CD4-positive, alpha-beta T cell (primary cell): ENCODE data around the gene ADARB2. TPM values are rescaled to one million over a fixed set of nuclear protein-coding genes. Genes with fewer than 3 reads are reported as not detected.

Experiments
- ATAC-seq: fragments of 200-7000 bp; cut with Tn5 transposase; one replicate; pipeline ENCODE4 v1.10.0; 2022; ENCODE audit warnings: mild to moderate bottlenecking; ENCODE audit not compliant: poor library complexity
- CTCF ChIA-PET: fragments of 350-600 bp; sonication (Branson Sonifier 250); formaldehyde crosslinking; loops from one replicate; lab custom pipeline; 2021; ENCODE audit warnings: antibody characterized with exemption, inconsistent platforms; lab: Charles Lee
- POLR2A ChIA-PET: fragments of 350-600 bp; sonication (Branson Sonifier 250); formaldehyde crosslinking; loops from one replicate; lab custom pipeline; 2021; ENCODE audit warnings: antibody characterized with exemption, inconsistent platforms; lab: Charles Lee
- DNase-seq, 14 experiments: peaks; one replicate each; pipeline ENCODE4 v3.0.0-alpha.2; 2013 to 2020; ENCODE audit warnings: mixed read lengths in 2 of 14
- H3K27ac ChIP-seq, 2 donors: one replicate each; pipeline versions ENCODE4 v1.5.1 to v1.7.0; 2013; ENCODE audit warnings: low read length in 2 of 2, low read depth in 1 of 2, mild to moderate bottlenecking in 1 of 2
- H3K27me3 ChIP-seq, 2 experiments: 1 replicate in 1 of 2; 2 replicates in 1 of 2; pipeline versions ENCODE4 v1.6.1 to v1.7.0; 2013; ENCODE audit warnings: low read length in 2 of 2, control low read depth in 1 of 2, mild to moderate bottlenecking in 1 of 2, moderate library complexity in 1 of 2; ENCODE audit not compliant: insufficient read depth in 2 of 2, control insufficient read depth in 1 of 2
- H3K36me3 ChIP-seq: one replicate; pipeline ENCODE4 v1.6.1; 2013; ENCODE audit warnings: low read length, control low read depth; ENCODE audit not compliant: insufficient read depth
- H3K4me1 ChIP-seq: one replicate; pipeline ENCODE4 v1.6.1; 2013; ENCODE audit warnings: low read length, control low read depth; ENCODE audit not compliant: insufficient read depth
- H3K4me3 ChIP-seq: one replicate; pipeline ENCODE4 v1.5.1; 2013; ENCODE audit warnings: mild to moderate bottlenecking, low read length, moderate library complexity
- H3K9me3 ChIP-seq, 2 experiments: 1 replicate in 1 of 2; 2 replicates in 1 of 2; pipeline versions ENCODE4 v1.6.1 to v1.7.0; 2013; ENCODE audit warnings: low read length in 2 of 2, mild to moderate bottlenecking in 2 of 2, control low read depth in 1 of 2, moderate library complexity in 1 of 2; ENCODE audit not compliant: control insufficient read depth in 1 of 2, insufficient read depth in 1 of 2
- H3K27ac Mint-ChIP-seq: one replicate; pipeline ENCODE4 v1.8.0; 2020; ENCODE audit warnings: mixed read lengths
- H3K27me3 Mint-ChIP-seq: one replicate; pipeline ENCODE4 v1.8.0; 2021; ENCODE audit warnings: mixed read lengths
- H3K36me3 Mint-ChIP-seq: one replicate; pipeline ENCODE4 v1.8.0; 2021; ENCODE audit warnings: low read depth, mixed read lengths
- H3K4me1 Mint-ChIP-seq: one replicate; pipeline ENCODE4 v1.8.0; 2021; ENCODE audit warnings: low read depth, mixed read lengths
- H3K4me3 Mint-ChIP-seq: one replicate; pipeline ENCODE4 v1.8.0; 2020; ENCODE audit warnings: mild to moderate bottlenecking, mixed read lengths
- H3K9me3 Mint-ChIP-seq: one replicate; pipeline ENCODE4 v1.8.0; 2020; ENCODE audit warnings: mixed read lengths
- CTCF ChIP-seq: fragments of 200-600 bp; IDR thresholded peaks from one replicate; pipeline ENCODE4 v1.8.0; 2022; ENCODE audit warnings: antibody characterized with exemption, mild to moderate bottlenecking
- intact Hi-C, 2 experiments: fragments of 100-400 bp; cut with DNase I in 1 of 2; cut with micrococcal nuclease in 1 of 2; formaldehyde crosslinking; loops; one replicate each; pipeline versions ENCODE4 v1.15.1 to v1.9.0; 2023 to 2025; cut with DNase I, micrococcal nuclease
- total RNA-seq, 174 experiments: library from RNA in 2 of 174; stranded (reverse) in 2 of 174; gene quantifications; one replicate each; pipeline ENCODE4 v1.2.3 and lab custom pipeline; 2021 to 2026

The ADARB2 gene
- total RNA-seq, 2 experiments from 2014 or later: 0.14 TPM; not detected in 1

- no peaks in the 10 kb centered on the region for H3K4me1 Mint-ChIP-seq
- TF ChIP-seq CTCF: no peak
- no peak for DNase-seq
- Histone ChIP-seq H3K4me1 (no peaks in the 10 kb centered on the region), H3K9me3 (peaks cover 0 to 37% of the 10 kb centered on the region in 2 experiments), H3K27ac (no peak overlapping the region), H3K36me3 (no peaks in the 10 kb centered on the region), H3K27me3 (no peaks in the 10 kb centered on the region), H3K4me3 (no peak overlapping the region)
- no peaks in the 10 kb centered on the region for H3K9me3 Mint-ChIP-seq
- no peak overlapping the region for H3K4me3 Mint-ChIP-seq
- ChIA-PET CTCF (no interaction called here), POLR2A (no interaction called here)
- no peaks in the 10 kb centered on the region for H3K27me3 Mint-ChIP-seq
- no peaks in the 10 kb centered on the region for H3K36me3 Mint-ChIP-seq
- intact Hi-C loops: no loop called here
- no peak for ATAC-seq
- H3K27ac Mint-ChIP-seq: no peak overlapping the region
Measured at GRCh38 chr10:1548146-1548545, 189.2 kb downstream of the ADARB2 start.

GRCh38 chr10:1546431-1547110 is 190.8 kb downstream of the ADARB2 start:
- Mint-ChIP-seq H3K4me1 (no peaks in the 10 kb centered on the region), H3K36me3 (no peaks in the 10 kb centered on the region), H3K9me3 (no peaks in the 10 kb centered on the region), H3K27ac (no peak overlapping the region), H3K4me3 (no peak overlapping the region), H3K27me3 (no peaks in the 10 kb centered on the region)
- ATAC-seq (no peak), DNase-seq (no peak)
- Histone ChIP-seq H3K36me3 (no peaks in the 10 kb centered on the region), H3K4me3 (no peak overlapping the region), H3K27ac (no peak overlapping the region), H3K27me3 (no peaks in the 10 kb centered on the region), H3K4me1 (no peaks in the 10 kb centered on the region), H3K9me3 (peaks cover 0 to 37% of the 10 kb centered on the region in 2 experiments)
- POLR2A ChIA-PET: no interaction called here
- intact Hi-C loops: no loop called here
- no peak for TF ChIP-seq CTCF
- CTCF ChIA-PET: no interaction called here

GRCh38 chr10:1545524-1545923 is 191.8 kb downstream of the ADARB2 start:
- Mint-ChIP-seq H3K4me1 (no peaks in the 10 kb centered on the region), H3K27ac (no peak overlapping the region), H3K4me3 (no peak overlapping the region), H3K9me3 (no peaks in the 10 kb centered on the region), H3K27me3 (no peaks in the 10 kb centered on the region), H3K36me3 (no peaks in the 10 kb centered on the region)
- CTCF ChIA-PET: no interaction called here
- intact Hi-C loops: no loop called here
- H3K4me1 ChIP-seq: no peaks in the 10 kb centered on the region
- no peaks in the 10 kb centered on the region for H3K36me3 ChIP-seq
- no peaks in the 10 kb centered on the region for H3K27me3 ChIP-seq
- no peak for TF ChIP-seq CTCF
- H3K9me3 ChIP-seq: peaks cover 0 to 36% of the 10 kb centered on the region in 2 experiments
- no peak overlapping the region for H3K4me3 ChIP-seq
- POLR2A ChIA-PET: no interaction called here
- ATAC-seq (no peak), DNase-seq (no peak)
- H3K27ac ChIP-seq: no peak overlapping the region
